Naive thymus-derived CD4-positive, alpha-beta T cell (primary cell): ENCODE measurements around the gene FGD1. TPM values are rescaled to one million over a fixed set of nuclear protein-coding genes. Genes with fewer than 3 reads are reported as not detected.

Experiments
- ATAC-seq: fragments of 150-1000 bp; cut with Tn5 transposase; 2 replicates; pipeline ENCODE4 v1.10.0; 2021; ENCODE audit warnings: mild to moderate bottlenecking, moderate library complexity
- CTCF ChIA-PET: fragments of 350-600 bp; sonication (Branson Sonifier 250); formaldehyde crosslinking; loops from one replicate; lab custom pipeline; 2021; ENCODE audit warnings: antibody characterized with exemption; lab: Charles Lee
- POLR2A ChIA-PET: fragments of 350-600 bp; sonication (Branson Sonifier 250); formaldehyde crosslinking; loops from one replicate; lab custom pipeline; 2021; ENCODE audit warnings: antibody characterized with exemption, inconsistent platforms; lab: Charles Lee
- DNase-seq, 9 donors: peaks; one replicate each; pipeline versions ENCODE4 v3.0.0 to v3.0.0-alpha.2; 2020 to 2022; ENCODE audit warnings: mixed read lengths in 1 of 9
- H3K27ac ChIP-seq: one replicate; pipeline ENCODE4 v1.7.0; 2013; ENCODE audit warnings: mild to moderate bottlenecking, low read depth, low read length, moderate library complexity
- H3K27me3 ChIP-seq, 2 donors: one replicate each; pipeline ENCODE4 v1.7.0; 2013; ENCODE audit warnings: low read length in 2 of 2, mild to moderate bottlenecking in 2 of 2, moderate library complexity in 2 of 2; ENCODE audit not compliant: control insufficient read depth in 2 of 2, insufficient read depth in 2 of 2
- H3K36me3 ChIP-seq, 3 experiments: 1 replicate in 2 of 3; 2 replicates in 1 of 3; pipeline ENCODE4 v1.7.0; 2013; ENCODE audit warnings: low read length in 3 of 3, mild to moderate bottlenecking in 3 of 3, moderate library complexity in 1 of 3; ENCODE audit not compliant: insufficient read depth in 3 of 3, control insufficient read depth in 2 of 3
- H3K4me1 ChIP-seq, 2 donors: one replicate each; pipeline ENCODE4 v1.7.0; 2013; ENCODE audit warnings: low read length in 2 of 2, mild to moderate bottlenecking in 2 of 2, moderate library complexity in 1 of 2; ENCODE audit not compliant: control insufficient read depth in 2 of 2, insufficient read depth in 2 of 2
- H3K4me3 ChIP-seq: 2 replicates; pipeline ENCODE4 v1.7.0; 2013; ENCODE audit warnings: mild to moderate bottlenecking, low read length
- H3K9me3 ChIP-seq, 3 experiments: 1 replicate in 2 of 3; 2 replicates in 1 of 3; pipeline ENCODE4 v1.7.0; 2013; ENCODE audit warnings: low read length in 3 of 3; ENCODE audit not compliant: control insufficient read depth in 2 of 3
- H3K27ac Mint-ChIP-seq, 9 donors: one replicate each; pipeline ENCODE4 v1.8.0; 2020 to 2022; ENCODE audit warnings: mixed read lengths in 9 of 9, mild to moderate bottlenecking in 8 of 9, moderate library complexity in 5 of 9, inconsistent platforms in 2 of 9
- H3K27me3 Mint-ChIP-seq, 5 donors: one replicate each; pipeline ENCODE4 v1.8.0; 2021 to 2022; ENCODE audit warnings: mixed read lengths in 5 of 5, mild to moderate bottlenecking in 1 of 5
- H3K36me3 Mint-ChIP-seq, 5 donors: one replicate each; pipeline ENCODE4 v1.8.0; 2020 to 2022; ENCODE audit warnings: mixed read lengths in 5 of 5, mild to moderate bottlenecking in 3 of 5, inconsistent platforms in 1 of 5
- H3K4me1 Mint-ChIP-seq, 7 donors: one replicate each; pipeline ENCODE4 v1.8.0; 2020 to 2022; ENCODE audit warnings: mixed read lengths in 7 of 7, mild to moderate bottlenecking in 3 of 7, inconsistent platforms in 1 of 7
- H3K4me3 Mint-ChIP-seq, 10 donors: one replicate each; pipeline ENCODE4 v1.8.0; 2020 to 2022; ENCODE audit warnings: mild to moderate bottlenecking in 10 of 10, mixed read lengths in 10 of 10, moderate library complexity in 6 of 10, inconsistent platforms in 2 of 10
- H3K9me3 Mint-ChIP-seq, 11 donors: one replicate each; pipeline ENCODE4 v1.8.0; 2020 to 2022; ENCODE audit warnings: mixed read lengths in 11 of 11, mild to moderate bottlenecking in 4 of 11, inconsistent platforms in 1 of 11, moderate library complexity in 1 of 11
- intact Hi-C, 2 donors: fragments of 100-400 bp; cut with micrococcal nuclease; formaldehyde crosslinking; loops; one replicate each; pipeline ENCODE4 v1.15.1; 2023
- polyA plus RNA-seq, 2 donors: library from polyadenylated mRNA; unstranded; fragments of 300-500 nt; fragmentation: Illumina TruSeq; gene quantifications; one replicate each; pipeline ENCODE4 v1.2.3, GENCODE V29; 2021
- total RNA-seq, 6 experiments: library from RNA in 5 of 6; stranded (reverse) in 5 of 6; gene quantifications; 1 replicate in 5 of 6; 2 replicates in 1 of 6; pipeline ENCODE4 v1.2.3 and lab custom pipeline; 2021 to 2026

The FGD1 gene
- total and polyA plus RNA-seq, 7 experiments from 2014 or later, result 0.07 to 1.1 (median 0.57) TPM; not detected in 3

GRCh38 chrX:54479136-54480111, 16.6 kb downstream of the FGD1 start:
- H3K4me1 ChIP-seq, result no peaks in the 10 kb centered on the region
- Mint-ChIP-seq H3K27me3 (peaks cover 0 to 2% (median 0%) of the 10 kb centered on the region in 5 donors), H3K36me3 (no peaks in the 10 kb centered on the region), H3K27ac (no peak overlapping the region), H3K4me3 (no peak overlapping the region), H3K9me3 (no peaks in the 10 kb centered on the region), H3K4me1 (no peaks in the 10 kb centered on the region)
- intact Hi-C loops, result no loop called here
- H3K4me3 ChIP-seq, result no peak overlapping the region
- ATAC-seq, result no peak
- no peaks in the 10 kb centered on the region for H3K36me3 ChIP-seq
- H3K27me3 ChIP-seq, result no peaks in the 10 kb centered on the region
- DNase-seq, result no peak
- H3K27ac ChIP-seq, result no peak overlapping the region
- H3K9me3 ChIP-seq, result no peaks in the 10 kb centered on the region
- POLR2A ChIA-PET, result no interaction called here
- CTCF ChIA-PET, result no interaction called here

DNA sequence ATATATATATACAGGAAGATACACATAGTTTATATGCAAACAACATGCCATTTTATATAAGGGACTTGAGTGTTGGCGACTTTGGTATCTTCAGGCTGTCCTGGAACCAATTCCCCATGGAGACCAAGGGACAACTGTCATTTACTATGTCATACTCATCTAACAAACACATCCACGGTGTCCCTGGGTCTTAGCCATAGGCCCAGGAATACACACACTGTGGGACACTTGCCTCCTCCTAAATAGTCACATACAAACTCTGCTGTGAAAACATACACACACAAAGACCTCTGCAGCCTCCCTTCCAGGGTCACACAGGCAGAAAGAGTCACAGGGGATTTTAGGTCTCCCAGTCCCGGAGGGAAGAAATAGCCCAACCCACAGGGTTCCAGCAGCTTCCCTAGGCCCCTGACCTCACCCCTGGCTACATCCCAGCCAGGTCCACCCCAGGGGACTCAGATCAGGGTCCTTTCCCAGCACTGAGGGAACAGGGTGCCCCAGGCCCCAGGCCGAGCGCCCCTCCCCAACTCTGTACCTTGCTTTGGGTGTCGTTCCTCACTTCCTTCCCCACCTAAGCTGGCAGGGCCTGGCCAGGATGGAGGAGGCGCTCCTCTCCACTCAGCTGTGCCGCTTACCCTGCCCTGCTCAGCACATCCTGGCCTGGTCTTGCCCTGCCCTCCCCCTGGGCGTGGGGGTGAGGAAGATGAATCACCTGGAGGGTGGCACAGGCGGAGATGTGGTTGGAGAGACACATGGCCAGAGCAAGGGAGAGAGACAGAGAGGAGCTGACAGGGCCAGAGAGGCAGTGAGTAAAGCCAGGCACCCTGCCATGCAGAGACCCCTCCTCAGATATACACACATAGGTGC, 21.8 kb downstream of the FGD1 start:
- ChIA-PET CTCF (no interaction called here), POLR2A (no interaction called here)
- Mint-ChIP-seq H3K4me1 (no peaks in the 10 kb centered on the region), H3K9me3 (peaks cover 0 to 1% (median 0%) of the 10 kb centered on the region in 11 donors), H3K27me3 (no peaks in the 10 kb centered on the region), H3K4me3 (no peak overlapping the region), H3K36me3 (no peaks in the 10 kb centered on the region), H3K27ac (no peak overlapping the region)
- no peak for ATAC-seq
- H3K9me3 ChIP-seq, result no peaks in the 10 kb centered on the region
- H3K4me3 ChIP-seq, result no peak overlapping the region
- no peak overlapping the region for H3K27ac ChIP-seq
- no peak for DNase-seq
- no peaks in the 10 kb centered on the region for H3K36me3 ChIP-seq
- H3K4me1 ChIP-seq, result no peaks in the 10 kb centered on the region
- intact Hi-C loops, result no loop called here
- no peaks in the 10 kb centered on the region for H3K27me3 ChIP-seq

DNA sequence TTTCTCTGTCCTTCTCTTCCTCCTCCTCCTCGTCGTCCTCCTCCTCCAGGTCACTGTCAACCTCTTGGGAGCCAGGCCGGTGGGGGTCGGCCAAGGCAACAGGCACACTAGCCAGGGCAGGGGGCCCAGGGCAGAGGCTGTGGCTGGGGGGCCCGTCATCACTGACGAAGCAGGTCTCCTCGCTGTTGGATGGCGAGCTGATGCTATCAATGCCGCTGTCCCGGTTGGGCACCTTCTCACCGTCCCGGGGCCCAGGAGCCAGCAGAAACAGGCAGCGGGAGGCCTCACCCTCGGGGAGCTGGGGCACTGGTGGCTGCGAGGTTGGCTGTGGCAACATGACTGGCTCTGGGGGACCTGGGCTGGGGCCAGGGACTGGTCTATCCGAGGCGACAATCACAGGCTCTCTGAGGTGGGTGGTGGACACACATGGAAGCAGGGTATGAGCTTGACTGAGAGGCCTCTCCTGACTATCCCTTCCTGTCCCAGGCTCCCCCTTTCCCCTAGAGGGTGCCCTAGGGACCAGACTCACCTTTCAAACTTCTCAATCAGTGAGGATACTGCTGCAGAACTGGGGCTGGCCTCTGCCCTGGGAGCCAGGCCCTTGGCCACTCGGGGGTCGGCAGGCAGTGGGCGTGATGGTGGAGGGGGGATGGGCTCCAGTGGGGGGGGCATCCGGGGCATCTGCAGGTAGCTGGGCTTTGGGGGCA, 25.8 kb downstream of the FGD1 start:
- H3K27ac ChIP-seq, result no peak overlapping the region
- no peaks in the 10 kb centered on the region for H3K27me3 ChIP-seq
- H3K9me3 ChIP-seq, result no peaks in the 10 kb centered on the region
- DNase-seq (no peak), ATAC-seq (no peak)
- Mint-ChIP-seq H3K4me3 (no peak overlapping the region), H3K9me3 (peaks cover 0 to 1% (median 0%) of the 10 kb centered on the region in 11 donors), H3K4me1 (no peaks in the 10 kb centered on the region), H3K27me3 (no peaks in the 10 kb centered on the region), H3K27ac (no peak overlapping the region), H3K36me3 (no peaks in the 10 kb centered on the region)
- no peak overlapping the region for H3K4me3 ChIP-seq
- H3K36me3 ChIP-seq, result no peaks in the 10 kb centered on the region
- no peaks in the 10 kb centered on the region for H3K4me1 ChIP-seq
- CTCF ChIA-PET, result no interaction called here
- intact Hi-C loops, result no loop called here
- POLR2A ChIA-PET, result no interaction called here

GRCh38 chrX:54452920-54453319, 43.1 kb downstream of the FGD1 start:
- H3K4me1 ChIP-seq, result no peaks in the 10 kb centered on the region
- no peaks in the 10 kb centered on the region for H3K27me3 ChIP-seq
- H3K4me3 ChIP-seq, result no peak overlapping the region
- Mint-ChIP-seq H3K27ac (peak overlapping the region in 1 of 9 donors; percentile 33), H3K9me3 (peaks cover 0 to 1% (median 0%) of the 10 kb centered on the region in 11 donors), H3K27me3 (no peaks in the 10 kb centered on the region), H3K36me3 (peaks cover 0 to 7% (median 0%) of the 10 kb centered on the region in 5 donors), H3K4me3 (no peak overlapping the region), H3K4me1 (peaks cover 0 to 4% (median 0%) of the 10 kb centered on the region in 7 donors)
- ChIA-PET POLR2A (no interaction called here), CTCF (no interaction called here)
- H3K27ac ChIP-seq, result no peak overlapping the region
- DNase-seq, result no peak
- intact Hi-C loops, result no loop called here
- no peaks in the 10 kb centered on the region for H3K9me3 ChIP-seq
- no peak for ATAC-seq
- H3K36me3 ChIP-seq, result no peaks in the 10 kb centered on the region

- Mint-ChIP-seq H3K4me1 (peaks cover 0 to 4% (median 0%) of the 10 kb centered on the region in 7 donors), H3K9me3 (peaks cover 0 to 3% (median 0%) of the 10 kb centered on the region in 11 donors), H3K4me3 (no peak overlapping the region), H3K36me3 (peaks cover 0 to 7% (median 0%) of the 10 kb centered on the region in 5 donors), H3K27me3 (no peaks in the 10 kb centered on the region), H3K27ac (no peak overlapping the region)
- POLR2A ChIA-PET, result interaction anchor here (0.6 kb wide), 1 partner anchor 87 kb away, joined by 3 read pairs; no protein-coding TSS in a partner anchor
- DNase-seq (no peak), ATAC-seq (no peak)
- no peak overlapping the region for H3K27ac ChIP-seq
- no peak overlapping the region for H3K4me3 ChIP-seq
- intact Hi-C loops, result no loop called here
- no peaks in the 10 kb centered on the region for H3K27me3 ChIP-seq
- H3K36me3 ChIP-seq, result peaks cover 0 to 13% (median 0%) of the 10 kb centered on the region in 3 experiments
- no peaks in the 10 kb centered on the region for H3K4me1 ChIP-seq
- H3K9me3 ChIP-seq, result no peaks in the 10 kb centered on the region
- CTCF ChIA-PET, result no interaction called here
These were observed 46.1 kb downstream of the FGD1 start for GRCh38 chrX:54449929-54450328.

DNA sequence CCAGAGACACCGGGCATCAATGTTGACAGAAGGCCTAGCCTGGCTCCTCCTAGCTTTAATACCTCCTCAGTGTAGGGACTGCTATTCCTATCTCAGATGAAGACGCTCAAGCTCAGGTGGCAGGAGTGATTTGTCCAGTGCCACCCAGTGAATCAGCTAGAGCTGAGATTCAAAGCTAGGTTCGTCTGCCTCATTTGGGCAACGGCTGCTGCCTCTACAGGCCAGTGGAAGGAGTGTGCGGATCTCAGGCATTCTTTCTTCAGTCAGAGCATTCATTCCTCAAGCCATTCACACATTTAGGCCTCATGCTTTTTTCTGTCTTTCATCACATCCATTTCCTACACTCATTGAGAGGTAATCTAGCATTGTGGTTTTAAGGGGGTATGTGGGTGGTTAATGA, 48.6 kb downstream of the FGD1 start:
- DNase-seq (no peak), ATAC-seq (no peak)
- Histone ChIP-seq H3K4me1 (no peaks in the 10 kb centered on the region), H3K4me3 (no peak overlapping the region), H3K27ac (no peak overlapping the region), H3K27me3 (no peaks in the 10 kb centered on the region), H3K36me3 (peaks cover 0 to 32% (median 0%) of the 10 kb centered on the region in 3 experiments), H3K9me3 (no peaks in the 10 kb centered on the region)
- no peak overlapping the region for H3K27ac Mint-ChIP-seq
- H3K27me3 Mint-ChIP-seq, result no peaks in the 10 kb centered on the region
- peaks cover 0 to 3% (median 0%) of the 10 kb centered on the region in 11 donors for H3K9me3 Mint-ChIP-seq
- no peak overlapping the region for H3K4me3 Mint-ChIP-seq
- H3K36me3 Mint-ChIP-seq, result peaks cover 0 to 7% (median 3%) of the 10 kb centered on the region in 5 donors
- CTCF ChIA-PET, result no interaction called here
- POLR2A ChIA-PET, result no interaction called here
- peaks cover 4 to 16% (median 12%) of the 10 kb centered on the region in 7 donors for H3K4me1 Mint-ChIP-seq
- intact Hi-C loops, result no loop called here
